Panc1 (cell line): ENCODE measurements around the gene C5orf24. TPM values are rescaled to one million over a fixed set of nuclear protein-coding genes. Genes with fewer than 3 reads are reported as not detected.

ENCODE experiments used
- ATAC-seq: fragments of 200-7000 bp; cut with Tn5 transposase; 2 replicates; pipeline ENCODE4 v1.9.1; 2020; ENCODE audit warnings: mild to moderate bottlenecking, moderate library complexity
- BruUV-seq: library from RNA; stranded (reverse); fragments of 400-500 nt; replicated peaks from 2 replicates; lab custom pipeline; 2021; lab: Mats Ljungman, UMichigan
- CTCF ChIA-PET: fragments of 300-600 bp; sonication (Branson Sonifier 250); formaldehyde crosslinking; loops from one replicate; lab custom pipeline; 2022; ENCODE audit warnings: antibody characterized with exemption; lab: Charles Lee
- POLR2A ChIA-PET: fragments of 300-600 bp; sonication (Branson Sonifier 250); formaldehyde crosslinking; loops from one replicate; lab custom pipeline; 2022; ENCODE audit warnings: antibody characterized with exemption; lab: Charles Lee
- DNase-seq: peaks from one replicate; pipeline ENCODE4 v3.0.0-alpha.2; 2010; ENCODE audit warnings: low read depth, low spot score
- H3K27ac ChIP-seq: 2 replicates; pipeline ENCODE4 v1.5.1; 2011; ENCODE audit warnings: mild to moderate bottlenecking, low read length, inconsistent platforms
- H3K27me3 ChIP-seq: fragments of 200-500 bp; sonication (Bioruptor generic); 2 replicates; pipeline ENCODE4 v1.6.0; 2014; ENCODE audit warnings: low read length, inconsistent platforms; ENCODE audit not compliant: control insufficient read depth, insufficient read depth
- H3K36me3 ChIP-seq: fragments of 200-500 bp; sonication (Bioruptor generic); 2 replicates; pipeline ENCODE4 v1.5.1; 2014; ENCODE audit warnings: inconsistent platforms, mild to moderate bottlenecking, low read length, moderate library complexity; ENCODE audit not compliant: control insufficient read depth, insufficient read depth
- H3K4me1 ChIP-seq: 2 replicates; pipeline ENCODE4 v1.5.1; 2011; ENCODE audit warnings: inconsistent platforms, mild to moderate bottlenecking, low read length, moderate library complexity; ENCODE audit not compliant: control insufficient read depth, insufficient read depth
- H3K4me3 ChIP-seq, 2 experiments: 2 replicates each; pipeline ENCODE4 v1.5.1; 2011 to 2012; ENCODE audit warnings: low read depth in 2 of 2, low read length in 2 of 2, mild to moderate bottlenecking in 2 of 2, inconsistent platforms in 1 of 2, moderate library complexity in 1 of 2
- H3K9me3 ChIP-seq: fragments of 200-500 bp; sonication (Bioruptor generic); 2 replicates; pipeline ENCODE4 v1.5.1; 2014; ENCODE audit warnings: low read depth, mild to moderate bottlenecking, inconsistent platforms, low read length, moderate library complexity; ENCODE audit not compliant: control insufficient read depth, insufficient read depth
- POLR2AphosphoS5 ChIP-seq: IDR thresholded peaks from 2 replicates; pipeline ENCODE4 v1.6.1; 2012; ENCODE audit warnings: mild to moderate bottlenecking, low read depth, low read length, moderate library complexity
- REST ChIP-seq, 2 experiments: IDR thresholded peaks; 2 replicates each; pipeline ENCODE4 v1.6.1; 2011 to 2012; ENCODE audit warnings: low read depth in 2 of 2, control low read depth in 1 of 2, low read length in 1 of 2, mild to moderate bottlenecking in 1 of 2, moderate library complexity in 1 of 2; ENCODE audit not compliant: insufficient read depth in 1 of 2
- SIN3A ChIP-seq: IDR thresholded peaks from 2 replicates; pipeline ENCODE4 v1.6.1; 2012; ENCODE audit warnings: low read depth, mild to moderate bottlenecking, low read length, moderate library complexity, borderline replicate concordance; ENCODE audit not compliant: insufficient read depth
- TCF7L2 ChIP-seq: IDR thresholded peaks from 2 replicates; pipeline ENCODE4 v1.6.1; 2011; ENCODE audit warnings: mild to moderate bottlenecking, low read depth, low read length, inconsistent platforms
- in situ Hi-C: cut with HindIII; loops from 2 replicates; pipeline ENCODE4 v1.10.0; 2016; ENCODE audit warnings: low sequenced_read_pairs, low pct_unique_long_range_greater_than_20kb
- intact Hi-C: fragments of 100-400 bp; cut with micrococcal nuclease; formaldehyde crosslinking; loops from one replicate; pipeline ENCODE4 v1.10.0; 2022; ENCODE audit not compliant: unreplicated experiment
- total RNA-seq: library from RNA; stranded (reverse); gene quantifications from one replicate; pipeline ENCODE4 v1.2.1, GENCODE V29; 2021; ENCODE audit not compliant: unreplicated experiment
- TF ChIP-seq, protein P1 (sequence below): fragments of 450-650 bp; IDR thresholded peaks from 2 replicates; pipeline ENCODE4 v1.5.1; 2017; ENCODE audit warnings: mild to moderate bottlenecking

Gene C5orf24
- total RNA-seq, 1 experiment from 2014 or later: 51.7 TPM

- no peaks in the 10 kb centered on the region for H3K9me3 ChIP-seq
- ATAC-seq (no peak), DNase-seq (no peak)
- no peaks in the 10 kb centered on the region for H3K27me3 ChIP-seq
- POLR2A ChIA-PET: no interaction called here
- TF ChIP-seq, protein P1, sequence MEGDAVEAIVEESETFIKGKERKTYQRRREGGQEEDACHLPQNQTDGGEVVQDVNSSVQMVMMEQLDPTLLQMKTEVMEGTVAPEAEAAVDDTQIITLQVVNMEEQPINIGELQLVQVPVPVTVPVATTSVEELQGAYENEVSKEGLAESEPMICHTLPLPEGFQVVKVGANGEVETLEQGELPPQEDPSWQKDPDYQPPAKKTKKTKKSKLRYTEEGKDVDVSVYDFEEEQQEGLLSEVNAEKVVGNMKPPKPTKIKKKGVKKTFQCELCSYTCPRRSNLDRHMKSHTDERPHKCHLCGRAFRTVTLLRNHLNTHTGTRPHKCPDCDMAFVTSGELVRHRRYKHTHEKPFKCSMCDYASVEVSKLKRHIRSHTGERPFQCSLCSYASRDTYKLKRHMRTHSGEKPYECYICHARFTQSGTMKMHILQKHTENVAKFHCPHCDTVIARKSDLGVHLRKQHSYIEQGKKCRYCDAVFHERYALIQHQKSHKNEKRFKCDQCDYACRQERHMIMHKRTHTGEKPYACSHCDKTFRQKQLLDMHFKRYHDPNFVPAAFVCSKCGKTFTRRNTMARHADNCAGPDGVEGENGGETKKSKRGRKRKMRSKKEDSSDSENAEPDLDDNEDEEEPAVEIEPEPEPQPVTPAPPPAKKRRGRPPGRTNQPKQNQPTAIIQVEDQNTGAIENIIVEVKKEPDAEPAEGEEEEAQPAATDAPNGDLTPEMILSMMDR: no peak
- TF ChIP-seq TCF7L2: no peak
- no peak for TF ChIP-seq POLR2AphosphoS5
- no peak for TF ChIP-seq REST (IDR thresholded peaks at IDR 0.05; ENCODE audit: insufficient read depth in 1 of 2, low read depth in 2 of 2, low read length in 1 of 2)
- TF ChIP-seq SIN3A: no peak
- intact Hi-C loops (no loop called here), in situ Hi-C loops (no loop called here)
- H3K27ac ChIP-seq: no peak overlapping the region
- no TSS peak for BruUV-seq
- peaks cover 14% of the 10 kb centered on the region for H3K4me1 ChIP-seq
- H3K4me3 ChIP-seq: no peak overlapping the region
- no peaks in the 10 kb centered on the region for H3K36me3 ChIP-seq
- CTCF ChIA-PET: no interaction called here
Measured at GRCh38 chr5:134877159-134877558, 31.4 kb downstream of the C5orf24 start.

- intact Hi-C loops: no loop called here
- no peak for DNase-seq
- no TSS peak for BruUV-seq
- peaks cover 12% of the 10 kb centered on the region for H3K4me1 ChIP-seq
- H3K27ac ChIP-seq: no peak overlapping the region
- ATAC-seq: no peak
- in situ Hi-C loops: no loop called here
- TF ChIP-seq SIN3A (no peak), TCF7L2 (no peak), REST (IDR thresholded peaks at IDR 0.05; ENCODE audit: insufficient read depth in 1 of 2, low read depth in 2 of 2, low read length in 1 of 2) (no peak), POLR2AphosphoS5 (no peak)
- TF ChIP-seq, protein P1: no peak
- POLR2A ChIA-PET: no interaction called here
- H3K9me3 ChIP-seq: no peaks in the 10 kb centered on the region
- no peaks in the 10 kb centered on the region for H3K36me3 ChIP-seq
- H3K4me3 ChIP-seq: no peak overlapping the region
- CTCF ChIA-PET: no interaction called here
- H3K27me3 ChIP-seq: no peaks in the 10 kb centered on the region
Measured at GRCh38 chr5:134878403-134878802, 32.6 kb downstream of the C5orf24 start.
